RPMI8226 (cell line): Measurements from ENCODE around the gene CSNK2A1.
A peak's percentile ranks its signal among the peaks of the same experiment; 100 is the strongest.
"Not testable (repeated sequence)": the region's sequence is repeated elsewhere in the genome, so short reads cannot be mapped to it uniquely, and the experiment has no call there.

Experiments
- DNase-seq: peaks from one replicate; pipeline ENCODE4 v3.0.0-alpha.2; 2015

The CSNK2A1 gene

GRCh38 chr20:543369-544152, at the start of gene CSNK2A1:
TSS of gene CSNK2A1 (minus strand) at chr20:543790. CDS start at chr20:508551, 35,239 bp downstream.
- DNase-seq = peak; percentile 97

- DNase-seq = no peak
These were observed 48.9 kb upstream of the CSNK2A1 start for GRCh38 chr20:592506-592905.

- DNase-seq = no peak
These were observed 48.4 kb upstream of the CSNK2A1 start for GRCh38 chr20:591941-592340.

DNA sequence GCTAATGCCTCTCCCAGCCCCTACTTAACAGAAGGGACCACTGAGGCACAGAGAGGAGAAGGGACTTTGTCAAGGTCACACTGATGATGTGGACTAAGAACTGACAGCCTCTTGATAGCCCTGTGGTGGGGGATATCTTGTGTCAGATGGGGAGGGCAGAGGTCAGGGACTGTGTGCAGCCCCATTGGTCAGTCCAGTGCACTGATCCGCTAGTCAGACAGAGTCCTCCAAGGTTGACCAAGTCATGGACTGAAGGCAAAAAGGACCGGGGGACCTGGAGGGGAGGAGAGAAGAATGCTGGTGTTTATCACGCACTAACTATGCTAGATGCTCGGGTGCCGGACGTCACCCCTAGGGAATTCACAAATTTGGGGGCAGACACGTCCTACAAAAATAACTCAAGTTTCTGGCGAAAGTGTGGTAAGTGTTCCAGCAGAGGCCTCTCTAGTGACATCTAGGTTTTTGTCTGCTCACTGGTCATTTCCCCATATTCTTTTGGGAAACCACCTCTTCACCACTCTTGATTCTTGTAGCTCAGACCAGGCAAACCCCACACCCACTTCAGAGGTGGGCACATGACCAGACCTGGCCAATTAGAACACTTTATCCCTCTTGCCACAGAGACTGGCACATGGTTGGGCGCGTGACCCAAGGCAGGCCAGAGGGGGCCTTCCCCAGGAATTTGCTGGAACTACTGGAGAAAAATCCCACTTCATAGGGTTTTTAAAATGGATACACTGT, 45.5 kb upstream of the CSNK2A1 start:
- DNase-seq = no peak

DNA sequence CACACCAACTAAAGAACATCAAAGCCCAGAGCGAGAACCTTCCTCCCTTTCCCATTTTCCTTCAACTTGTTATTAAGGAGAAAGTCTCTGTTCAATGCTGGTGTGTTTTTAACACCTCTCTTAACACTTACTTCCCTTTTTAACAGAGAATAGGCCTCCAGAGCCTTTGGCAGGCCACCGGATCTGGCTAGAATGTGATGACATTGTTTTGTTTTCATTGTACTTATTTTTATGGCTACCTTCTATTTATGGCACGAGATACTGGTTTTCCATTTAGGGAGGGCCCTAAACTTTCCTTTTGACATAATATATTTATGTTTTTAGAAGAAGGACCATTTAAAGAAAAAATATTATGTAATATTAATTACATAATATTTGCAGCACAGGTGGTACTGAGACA, 44.9 kb upstream of the CSNK2A1 start:
- peak; percentile 42 for DNase-seq

GRCh38 chr20:584971-585301, 41.3 kb upstream of the CSNK2A1 start:
- DNase-seq = no peak

DNA sequence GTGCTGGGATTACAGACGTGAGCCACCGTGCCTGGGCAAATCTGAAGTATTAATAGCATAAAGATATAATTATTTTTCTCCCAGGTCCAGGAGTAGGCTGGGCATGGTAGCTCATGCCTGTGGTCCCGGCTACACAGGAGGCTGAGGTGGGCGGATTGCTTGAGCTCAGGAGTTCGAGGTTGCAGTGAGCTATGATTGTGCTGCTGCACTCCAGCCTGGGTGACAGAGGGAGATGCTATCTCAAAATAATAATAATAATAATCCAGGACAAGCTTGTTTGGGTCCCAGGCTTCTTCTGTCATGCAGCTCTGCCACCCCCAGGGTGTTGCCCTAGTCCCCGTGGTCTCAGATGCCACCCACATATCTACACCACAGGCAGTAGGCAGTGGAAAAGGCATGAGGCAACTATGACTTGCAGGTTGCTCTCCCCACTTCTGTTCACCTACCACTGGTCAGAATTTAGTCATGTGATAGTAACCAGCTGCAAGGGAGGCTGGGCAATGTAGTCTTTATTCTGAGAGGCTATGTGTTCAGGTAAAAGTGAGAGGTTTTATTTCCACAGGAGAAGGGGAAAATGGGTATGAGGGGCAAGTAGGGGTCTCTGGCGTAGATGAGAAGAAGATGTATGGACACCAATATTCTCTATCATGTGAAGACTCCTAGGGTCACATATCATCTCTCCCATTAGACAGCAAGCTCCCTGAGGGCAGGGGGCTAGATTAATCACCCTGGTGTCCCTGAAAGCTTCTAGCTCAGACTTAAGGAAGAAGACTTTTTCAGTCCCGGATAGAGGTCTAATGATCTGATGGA, 40.8 kb upstream of the CSNK2A1 start:
- DNase-seq = peak; percentile 28

- DNase-seq = no peak
These were observed 38.6 kb upstream of the CSNK2A1 start for GRCh38 chr20:582204-582603.

GRCh38 chr20:578940-579690, 35.5 kb upstream of the CSNK2A1 start:
- not testable (repeated sequence) for DNase-seq

DNA sequence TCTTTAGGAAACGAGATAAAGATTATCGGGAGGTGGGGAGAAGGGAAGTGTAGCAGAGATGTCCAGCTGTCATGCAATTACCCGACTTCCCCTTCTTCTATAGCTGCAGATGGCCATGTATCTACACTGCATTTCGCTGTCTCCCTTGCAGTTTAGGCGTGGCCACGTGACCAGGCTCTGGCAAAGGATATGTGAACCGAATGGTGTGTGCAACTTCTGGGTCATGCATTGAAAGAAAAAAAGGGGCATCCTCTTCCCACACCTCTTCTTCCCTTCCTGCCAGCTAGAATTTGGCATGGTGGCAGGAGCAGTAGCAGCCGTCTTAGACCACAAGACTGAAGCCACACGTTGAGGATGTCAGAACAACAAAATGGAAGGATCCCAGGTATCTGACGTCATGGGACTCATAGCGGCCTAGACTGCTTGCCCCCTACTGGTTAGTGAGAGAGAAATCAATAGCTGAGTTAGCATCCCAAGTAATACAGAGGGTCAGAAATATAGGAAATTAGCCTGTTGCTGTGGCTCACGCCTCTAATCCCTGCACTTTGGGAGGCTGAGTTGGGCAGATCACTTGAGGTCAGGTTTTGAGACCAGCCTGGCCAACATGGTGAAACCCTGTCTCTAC, 33.7 kb upstream of the CSNK2A1 start:
- peak; percentile 65 for DNase-seq

DNA sequence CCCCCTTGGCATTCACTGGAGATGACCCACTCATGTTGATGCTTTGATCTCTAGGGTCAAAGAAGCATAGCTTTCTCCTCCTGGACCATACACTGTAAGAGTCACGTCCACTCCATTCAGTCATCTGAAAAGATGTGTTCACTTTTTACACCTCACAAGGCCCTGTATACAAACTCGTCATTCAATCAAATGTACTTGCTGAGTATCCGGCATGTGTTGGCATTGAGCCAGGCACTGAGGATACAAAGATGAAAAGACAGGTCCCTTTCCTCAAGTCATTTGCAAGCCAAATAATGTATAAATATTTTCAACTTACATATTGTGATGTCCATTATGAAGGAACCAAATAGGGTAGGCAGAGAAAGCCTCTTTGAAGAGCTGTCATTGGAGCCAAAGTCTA, 32.6 kb upstream of the CSNK2A1 start:
- no peak for DNase-seq

DNA sequence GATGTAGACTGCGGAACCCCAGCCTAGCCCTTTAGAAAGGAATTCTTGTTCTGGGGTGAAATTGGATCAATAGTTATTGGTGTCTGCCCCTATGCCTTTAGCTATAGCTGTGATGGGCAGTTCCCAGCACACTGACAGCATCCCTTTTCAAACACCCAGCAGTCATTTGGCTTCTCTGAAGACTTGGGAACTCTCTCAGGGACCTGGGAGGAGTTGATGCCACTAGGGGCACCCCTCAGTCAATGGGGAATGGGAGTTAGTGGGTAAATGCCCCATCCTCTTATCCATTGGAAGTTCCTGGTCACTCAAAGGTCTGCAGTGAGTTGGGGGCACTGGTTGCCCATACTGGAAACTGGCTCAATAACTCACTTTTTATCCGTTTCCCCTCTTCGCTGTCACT, 31.6 kb upstream of the CSNK2A1 start:
- DNase-seq = no peak

- DNase-seq = no peak
These were observed 30.8 kb upstream of the CSNK2A1 start for GRCh38 chr20:574297-574942.

GRCh38 chr20:573414-574296, 30.1 kb upstream of the CSNK2A1 start:
- no peak for DNase-seq

- no peak for DNase-seq
These were observed 29.1 kb upstream of the CSNK2A1 start for GRCh38 chr20:572727-573126.

DNA sequence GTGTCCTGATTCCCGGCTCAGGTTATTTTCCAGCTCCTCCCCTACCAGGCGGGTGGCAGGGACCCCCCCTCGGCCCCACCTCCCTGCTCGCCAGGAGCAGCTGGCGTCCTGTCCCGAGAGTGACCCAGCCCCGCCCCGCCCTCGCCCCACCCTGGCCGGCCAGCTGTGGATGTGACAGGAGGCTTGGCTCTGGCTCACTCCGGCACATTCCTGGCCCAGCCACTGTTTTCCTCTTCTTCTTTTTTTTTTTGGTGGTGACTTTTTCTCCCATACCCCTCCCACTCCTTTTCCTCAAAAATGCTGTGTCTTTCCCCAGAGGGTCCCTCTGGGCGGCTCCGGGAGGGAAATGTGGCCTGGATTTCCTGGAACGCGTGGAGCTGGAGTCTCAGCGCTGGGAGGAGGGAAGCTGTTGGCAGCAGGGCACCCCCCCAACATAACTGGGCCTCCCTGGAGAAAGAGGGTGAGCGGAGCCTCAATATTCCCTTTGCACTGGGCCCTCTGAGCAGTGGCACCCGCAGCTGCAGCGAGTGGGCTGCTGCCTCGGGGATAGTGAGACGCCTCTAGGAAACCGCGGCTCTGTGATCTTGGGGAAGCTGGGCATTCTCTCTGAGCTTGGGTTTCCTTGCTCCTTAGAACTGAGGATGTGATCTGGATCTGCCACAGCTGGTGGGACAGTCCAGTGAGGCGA, 28.3 kb upstream of the CSNK2A1 start:
- DNase-seq = peak; percentile 39

DNA sequence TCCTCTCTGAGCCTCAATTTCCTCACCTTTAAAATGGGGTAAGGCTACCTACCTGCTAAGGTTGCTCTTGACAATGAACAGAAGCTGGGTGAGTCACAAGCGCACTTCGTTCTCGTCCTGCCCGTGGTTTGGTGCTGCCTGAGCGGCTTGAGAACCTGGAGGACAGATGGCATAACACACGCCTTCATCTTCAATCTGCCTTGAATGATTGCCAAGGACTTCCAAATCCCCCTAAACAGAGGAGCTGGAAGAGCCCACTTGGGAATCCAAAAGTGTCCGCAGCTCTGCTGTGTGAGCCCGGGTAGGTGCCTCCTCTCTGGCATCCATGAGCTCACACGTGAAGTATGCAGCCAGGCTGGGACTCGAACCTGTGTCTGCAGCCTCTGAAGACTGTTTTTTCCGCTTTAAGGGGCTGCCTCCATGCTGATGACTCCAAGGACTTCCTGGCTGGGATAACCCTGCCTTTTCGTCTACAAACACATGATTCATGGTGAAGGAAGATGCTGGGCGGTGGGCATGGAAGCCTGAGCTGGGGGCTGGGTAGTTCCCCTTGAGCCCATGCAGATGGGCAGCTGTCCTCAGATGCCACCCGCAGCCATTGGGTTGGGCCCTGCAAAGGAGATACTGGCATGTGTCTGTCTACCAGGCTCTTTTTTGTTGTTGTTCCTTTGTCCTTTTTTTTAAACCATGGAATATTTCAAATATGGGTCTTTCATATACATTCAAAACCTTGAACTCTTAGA, 25.3 kb upstream of the CSNK2A1 start:
- DNase-seq = peak; percentile 28

GRCh38 chr20:568097-568652, 24.6 kb upstream of the CSNK2A1 start:
- no peak for DNase-seq

DNA sequence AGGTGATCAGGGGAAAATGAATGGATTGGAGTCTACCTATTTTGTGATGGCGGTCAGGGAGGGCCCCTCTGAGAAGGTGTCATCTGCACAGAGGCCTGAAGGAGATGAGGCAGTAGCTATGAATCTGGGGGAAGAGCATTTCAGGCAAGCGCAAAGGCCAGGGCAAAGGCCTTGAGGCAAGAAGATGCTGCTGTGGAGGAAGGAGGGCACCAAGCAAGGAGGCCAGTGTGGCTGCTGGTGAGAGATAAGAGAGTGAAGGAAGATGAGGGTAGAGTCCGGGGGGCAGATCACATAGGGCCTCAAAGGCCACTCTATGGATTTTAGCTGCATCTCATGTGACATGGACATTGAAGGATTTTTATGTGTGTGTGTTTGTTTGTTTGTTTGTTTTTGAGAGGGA, 20.6 kb upstream of the CSNK2A1 start:
- no peak for DNase-seq
